Stomach smooth muscle (tissue), 2 donors: Measurements from ENCODE around the gene KLK10.

Experiments used
- H3K27ac ChIP-seq: one replicate; pipeline ENCODE4 v1.7.0; 2013; ENCODE audit warnings: mild to moderate bottlenecking, low read length, inconsistent platforms
- H3K27me3 ChIP-seq, 2 donors: one replicate each; pipeline ENCODE4 v1.7.0; 2013; ENCODE audit warnings: low read length in 2 of 2; ENCODE audit not compliant: insufficient read depth in 2 of 2, control insufficient read depth in 1 of 2
- H3K36me3 ChIP-seq, 2 donors: one replicate each; pipeline ENCODE4 v1.7.0; 2013; ENCODE audit warnings: low read length in 2 of 2; ENCODE audit not compliant: control insufficient read depth in 2 of 2, insufficient read depth in 2 of 2
- H3K4me1 ChIP-seq: one replicate; pipeline ENCODE4 v1.7.0; 2013; ENCODE audit warnings: low read length; ENCODE audit not compliant: control insufficient read depth, insufficient read depth
- H3K4me3 ChIP-seq, 2 donors: one replicate each; pipeline ENCODE4 v1.7.0; 2013; ENCODE audit warnings: low read length in 2 of 2
- H3K9ac ChIP-seq, 2 donors: one replicate each; pipeline ENCODE4 v1.7.0; 2013; ENCODE audit warnings: low read length in 2 of 2, mild to moderate bottlenecking in 1 of 2
- H3K9me3 ChIP-seq, 2 donors: one replicate each; pipeline ENCODE4 v1.7.0; 2013; ENCODE audit warnings: low read length in 2 of 2; ENCODE audit not compliant: control insufficient read depth in 2 of 2
- donor health status: healthy.
- donor health status: Pancreatic carcinoma.

Gene KLK10, protein sequence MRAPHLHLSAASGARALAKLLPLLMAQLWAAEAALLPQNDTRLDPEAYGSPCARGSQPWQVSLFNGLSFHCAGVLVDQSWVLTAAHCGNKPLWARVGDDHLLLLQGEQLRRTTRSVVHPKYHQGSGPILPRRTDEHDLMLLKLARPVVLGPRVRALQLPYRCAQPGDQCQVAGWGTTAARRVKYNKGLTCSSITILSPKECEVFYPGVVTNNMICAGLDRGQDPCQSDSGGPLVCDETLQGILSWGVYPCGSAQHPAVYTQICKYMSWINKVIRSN

GRCh38 chr19:51019544-51019925 is at the start of gene KLK10:
Gene KLK10 (minus strand): TSS chr19:51019709. CDS start chr19:51019130, 579 bp downstream.
- H3K27me3 ChIP-seq = peaks cover 39 to 45% of the 10 kb centered on the region in 2 donors
- peaks cover 3% of the 10 kb centered on the region for H3K4me1 ChIP-seq
- no peak within 1 kb of the TSS for H3K27ac ChIP-seq
- no peaks in the 10 kb centered on the region for H3K9me3 ChIP-seq
- peak within 1 kb of the TSS in 1 of 2 donors; percentile 22 for H3K4me3 ChIP-seq
- H3K36me3 ChIP-seq = no peaks in the 10 kb centered on the region
- H3K9ac ChIP-seq = no peak within 1 kb of the TSS

- no peaks in the 10 kb centered on the region for H3K4me1 ChIP-seq
- H3K9ac ChIP-seq = no peak overlapping the region
- H3K27me3 ChIP-seq = peaks cover 14 to 21% of the 10 kb centered on the region in 2 donors
- H3K4me3 ChIP-seq = no peak overlapping the region
- H3K9me3 ChIP-seq = peaks cover 0 to 2% of the 10 kb centered on the region in 2 donors
- H3K36me3 ChIP-seq = no peaks in the 10 kb centered on the region
- H3K27ac ChIP-seq = no peak overlapping the region
Observed at GRCh38 chr19:51066393-51067186, 47.1 kb upstream of the KLK10 start.

- H3K4me1 ChIP-seq = no peaks in the 10 kb centered on the region
- peaks cover 18 to 21% of the 10 kb centered on the region in 2 donors for H3K27me3 ChIP-seq
- no peak overlapping the region for H3K27ac ChIP-seq
- no peaks in the 10 kb centered on the region for H3K36me3 ChIP-seq
- H3K4me3 ChIP-seq = no peak overlapping the region
- peaks cover 0 to 2% of the 10 kb centered on the region in 2 donors for H3K9me3 ChIP-seq
- H3K9ac ChIP-seq = no peak overlapping the region
Observed at GRCh38 chr19:51065221-51065960, 45.9 kb upstream of the KLK10 start.

DNA sequence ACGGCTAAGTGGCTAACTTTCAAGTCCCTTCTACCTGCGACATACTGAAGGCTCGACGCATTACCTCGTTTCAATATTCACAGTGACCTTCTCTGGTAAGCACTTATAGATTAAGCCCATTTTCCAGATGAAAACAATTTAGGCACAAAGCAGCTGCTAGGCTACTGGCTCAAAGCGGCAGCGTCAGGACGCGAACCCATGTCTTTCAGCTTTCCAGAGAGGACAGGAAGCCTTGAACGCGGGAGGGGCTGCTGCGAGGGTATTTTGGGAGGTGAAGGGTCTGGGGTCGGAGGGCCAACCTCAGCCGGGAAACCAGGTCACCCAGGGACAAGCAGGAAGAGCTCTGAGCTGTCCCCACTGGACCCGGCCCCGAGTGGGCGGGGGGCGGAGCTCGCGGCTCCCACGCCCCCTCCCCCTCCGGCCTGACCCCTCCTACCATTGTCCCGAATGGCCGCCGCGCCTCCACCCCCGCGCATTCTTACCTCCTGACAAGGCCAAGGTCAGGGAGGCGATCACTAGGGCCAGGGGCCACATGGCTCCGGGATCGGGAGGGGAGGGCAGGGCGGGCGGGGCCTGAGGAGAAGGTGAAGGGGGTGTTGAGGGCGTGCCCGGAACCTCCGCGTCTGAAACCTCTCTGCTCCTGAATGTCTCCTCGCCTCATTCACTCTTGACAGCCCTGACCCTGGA is 45.2 kb upstream of the KLK10 start, which contains the start of gene KLK13:
Gene KLK13, minus strand, starts transcription at position 559 of the 687 bp plus-strand sequence. Its CDS starts 25 bp downstream, at position 534.
- Histone ChIP-seq H3K4me3 (no peak within 1 kb of the TSS), H3K36me3 (no peaks in the 10 kb centered on the region), H3K27me3 (peaks cover 15 to 23% of the 10 kb centered on the region in 2 donors), H3K9me3 (peaks cover 0 to 2% of the 10 kb centered on the region in 2 donors), H3K4me1 (no peaks in the 10 kb centered on the region), H3K9ac (no peak within 1 kb of the TSS), H3K27ac (no peak within 1 kb of the TSS)

DNA sequence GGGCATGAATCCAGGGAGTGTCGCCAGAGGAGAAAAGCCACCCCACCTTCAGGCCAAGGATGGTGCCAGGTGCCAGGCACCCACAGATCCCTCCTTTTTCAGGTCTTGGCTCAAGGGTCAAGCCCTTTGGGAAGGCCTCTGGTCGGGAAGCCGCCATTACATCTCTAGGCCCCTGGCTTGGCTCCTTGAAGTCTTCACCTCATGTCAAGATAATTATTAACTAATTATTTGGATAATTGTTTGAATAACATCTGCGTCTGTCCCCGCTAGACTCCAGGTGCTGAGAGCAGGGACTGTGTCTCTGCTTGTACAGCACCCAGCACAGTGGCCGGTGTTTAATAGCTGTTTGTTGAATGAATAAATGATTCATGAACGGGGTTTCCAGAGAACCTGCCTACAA is 44.2 kb upstream of the KLK10 start:
- Histone ChIP-seq H3K4me3 (no peak overlapping the region), H3K27me3 (peaks cover 15 to 23% of the 10 kb centered on the region in 2 donors), H3K36me3 (no peaks in the 10 kb centered on the region), H3K9ac (no peak overlapping the region), H3K9me3 (peaks cover 0 to 2% of the 10 kb centered on the region in 2 donors), H3K27ac (no peak overlapping the region), H3K4me1 (no peaks in the 10 kb centered on the region)

DNA sequence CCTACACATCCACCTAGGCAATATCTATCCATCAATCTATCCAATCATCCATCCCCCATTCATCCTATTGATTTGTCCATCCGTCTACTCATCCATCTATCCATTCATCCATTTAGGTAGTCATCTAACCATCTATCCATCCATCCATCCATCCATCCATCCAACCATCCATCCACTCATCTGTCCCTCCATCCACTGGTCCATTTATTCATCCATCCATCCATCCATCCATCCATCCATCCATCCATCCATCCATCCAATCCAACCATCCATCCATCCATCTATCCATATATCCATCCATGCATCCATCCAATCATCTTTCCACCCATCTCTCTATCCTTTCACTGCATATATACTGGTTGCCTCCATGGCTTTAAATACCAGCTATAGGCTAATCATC is 41.5 kb upstream of the KLK10 start:
- Histone ChIP-seq H3K9ac (no peak overlapping the region), H3K9me3 (peaks cover 0 to 2% of the 10 kb centered on the region in 2 donors), H3K27ac (no peak overlapping the region), H3K27me3 (peaks cover 15 to 19% of the 10 kb centered on the region in 2 donors), H3K36me3 (no peaks in the 10 kb centered on the region), H3K4me1 (no peaks in the 10 kb centered on the region), H3K4me3 (no peak overlapping the region)

DNA sequence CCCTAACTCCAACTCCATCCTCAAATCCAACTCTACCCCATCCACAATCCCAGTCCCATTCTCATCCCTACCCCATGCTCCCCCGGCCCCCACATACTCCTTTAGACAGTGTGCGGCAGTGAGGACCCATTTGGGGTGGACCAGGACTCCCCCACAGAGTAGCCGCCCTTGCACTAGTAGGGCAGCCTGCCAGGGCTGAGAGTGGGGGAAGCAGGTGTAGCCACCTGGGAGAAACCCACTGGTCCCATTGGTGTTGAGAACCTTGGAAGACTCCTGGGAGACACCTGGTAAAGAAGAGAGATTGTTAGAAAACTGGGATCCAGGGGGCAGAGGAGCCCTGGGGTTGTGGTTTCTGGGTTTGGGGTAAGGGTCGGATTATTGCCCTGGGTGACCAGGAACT is 40.8 kb upstream of the KLK10 start:
- Histone ChIP-seq H3K27ac (no peak overlapping the region), H3K4me3 (no peak overlapping the region), H3K27me3 (peaks cover 15 to 17% of the 10 kb centered on the region in 2 donors)

GRCh38 chr19:51059715-51060114 is 40.2 kb upstream of the KLK10 start:
- Histone ChIP-seq H3K9ac (no peak overlapping the region), H3K4me3 (no peak overlapping the region), H3K36me3 (no peaks in the 10 kb centered on the region), H3K4me1 (no peaks in the 10 kb centered on the region), H3K27ac (no peak overlapping the region), H3K27me3 (peaks cover 13 to 15% of the 10 kb centered on the region in 2 donors), H3K9me3 (peaks cover 0 to 2% of the 10 kb centered on the region in 2 donors)

More for the DNA sequence above, 40.8 kb upstream of the KLK10 start:
- H3K4me1 ChIP-seq = no peaks in the 10 kb centered on the region
- H3K9me3 ChIP-seq = peaks cover 0 to 2% of the 10 kb centered on the region in 2 donors
- H3K9ac ChIP-seq = no peak overlapping the region
- no peaks in the 10 kb centered on the region for H3K36me3 ChIP-seq

- Histone ChIP-seq H3K4me3 (no peak overlapping the region), H3K27me3 (peaks cover 2 to 5% of the 10 kb centered on the region in 2 donors), H3K27ac (no peak overlapping the region), H3K36me3 (no peaks in the 10 kb centered on the region), H3K9ac (no peak overlapping the region), H3K4me1 (no peaks in the 10 kb centered on the region), H3K9me3 (no peaks in the 10 kb centered on the region)
Observed at GRCh38 chr19:51055866-51056265, 36.4 kb upstream of the KLK10 start.

DNA sequence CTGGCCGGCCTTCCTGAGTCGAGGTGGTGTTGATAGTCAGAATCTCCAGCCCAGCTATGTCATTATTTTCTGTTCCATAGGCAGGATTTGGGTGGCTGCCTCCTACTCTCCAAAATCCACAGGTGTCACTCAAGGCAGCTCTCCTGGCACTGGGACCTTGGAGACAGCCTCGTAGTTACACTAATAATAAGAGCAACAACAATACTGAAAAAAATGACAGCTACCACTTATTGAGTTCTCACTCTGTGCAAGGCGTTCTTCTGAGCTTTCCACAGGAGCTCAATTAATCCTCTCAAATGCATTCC is 27.5 kb upstream of the KLK10 start:
- Histone ChIP-seq H3K27ac (no peak overlapping the region), H3K27me3 (peaks cover 0 to 5% of the 10 kb centered on the region in 2 donors), H3K9me3 (no peaks in the 10 kb centered on the region), H3K36me3 (no peaks in the 10 kb centered on the region), H3K4me1 (no peaks in the 10 kb centered on the region), H3K9ac (no peak overlapping the region), H3K4me3 (no peak overlapping the region)
